GM10266 (cell line): ENCODE measurements around the gene HIBCH.

ENCODE experiments used
- DNase-seq: peaks from one replicate; pipeline ENCODE4 v3.0.0; 2012; ENCODE audit errors: extremely low spot score
- TF ChIP-seq, protein P1 (sequence below): IDR thresholded peaks from 2 replicates; pipeline ENCODE4 v1.5.1; 2012; ENCODE audit warnings: mild to moderate bottlenecking, low read depth; ENCODE audit not compliant: control insufficient read depth, insufficient read depth; ENCODE audit errors: missing control alignments

Gene HIBCH

DNA sequence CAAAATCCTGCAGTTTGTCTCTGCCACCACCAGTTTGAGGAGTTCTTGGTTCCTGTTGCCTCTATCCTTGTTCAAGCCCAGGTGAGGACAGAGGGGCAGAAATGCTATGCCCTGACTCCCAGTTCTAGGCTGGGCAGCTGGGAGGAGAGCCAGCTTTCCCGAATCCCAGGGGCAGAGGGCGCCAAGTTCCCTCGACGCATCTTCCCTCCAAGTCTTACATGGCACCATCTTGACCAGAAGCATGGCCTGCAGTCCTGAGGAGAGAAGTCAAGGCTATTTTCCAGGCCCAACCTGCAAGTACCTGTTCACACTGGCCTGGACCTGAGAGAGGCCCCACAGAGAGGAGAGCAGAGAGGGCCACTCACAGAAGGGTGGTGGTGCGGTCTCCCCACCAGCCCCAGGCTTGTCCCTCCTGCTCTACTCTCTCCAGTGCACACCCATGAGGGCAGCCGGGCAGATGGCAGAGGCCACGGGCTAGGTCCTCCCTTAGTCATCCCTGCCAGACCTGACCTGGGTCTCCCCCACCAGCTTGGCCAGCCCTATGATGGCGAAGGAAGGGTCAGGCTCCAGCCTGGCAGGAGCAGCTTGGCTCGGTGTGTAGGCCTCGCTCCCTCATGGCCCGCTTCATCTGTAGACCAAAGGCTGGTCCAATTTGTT is 141.4 kb downstream of the HIBCH start:
- TF ChIP-seq, protein P1, sequence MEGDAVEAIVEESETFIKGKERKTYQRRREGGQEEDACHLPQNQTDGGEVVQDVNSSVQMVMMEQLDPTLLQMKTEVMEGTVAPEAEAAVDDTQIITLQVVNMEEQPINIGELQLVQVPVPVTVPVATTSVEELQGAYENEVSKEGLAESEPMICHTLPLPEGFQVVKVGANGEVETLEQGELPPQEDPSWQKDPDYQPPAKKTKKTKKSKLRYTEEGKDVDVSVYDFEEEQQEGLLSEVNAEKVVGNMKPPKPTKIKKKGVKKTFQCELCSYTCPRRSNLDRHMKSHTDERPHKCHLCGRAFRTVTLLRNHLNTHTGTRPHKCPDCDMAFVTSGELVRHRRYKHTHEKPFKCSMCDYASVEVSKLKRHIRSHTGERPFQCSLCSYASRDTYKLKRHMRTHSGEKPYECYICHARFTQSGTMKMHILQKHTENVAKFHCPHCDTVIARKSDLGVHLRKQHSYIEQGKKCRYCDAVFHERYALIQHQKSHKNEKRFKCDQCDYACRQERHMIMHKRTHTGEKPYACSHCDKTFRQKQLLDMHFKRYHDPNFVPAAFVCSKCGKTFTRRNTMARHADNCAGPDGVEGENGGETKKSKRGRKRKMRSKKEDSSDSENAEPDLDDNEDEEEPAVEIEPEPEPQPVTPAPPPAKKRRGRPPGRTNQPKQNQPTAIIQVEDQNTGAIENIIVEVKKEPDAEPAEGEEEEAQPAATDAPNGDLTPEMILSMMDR = no peak
- DNase-seq = no peak

- TF ChIP-seq, protein P1 = no peak
- no peak for DNase-seq
Observed at GRCh38 chr2:190177249-190178040, 142.2 kb downstream of the HIBCH start.

GRCh38 chr2:190173392-190173791 is 146.2 kb downstream of the HIBCH start:
- TF ChIP-seq, protein P1 = no peak
- DNase-seq = no peak

DNA sequence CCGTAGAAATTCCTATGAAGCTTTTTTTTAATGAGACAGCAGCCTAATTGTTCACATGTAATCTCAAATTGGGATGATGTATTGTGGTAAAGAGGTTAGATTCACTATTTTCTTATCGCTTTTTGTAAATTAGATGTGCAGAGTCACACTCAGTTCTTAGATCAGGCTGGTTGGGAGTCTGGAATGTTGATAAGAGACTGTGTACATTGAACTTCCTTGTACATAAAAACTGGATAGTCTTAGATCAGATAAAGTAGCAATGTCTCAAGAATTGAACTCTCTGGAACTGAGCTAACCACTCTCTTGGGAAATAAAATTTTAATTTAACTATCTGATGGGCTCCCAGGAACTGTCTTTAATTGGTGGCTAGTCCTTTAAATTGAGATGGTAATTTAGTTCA is 149.0 kb downstream of the HIBCH start:
- TF ChIP-seq, protein P1 = no peak
- DNase-seq = no peak

DNA sequence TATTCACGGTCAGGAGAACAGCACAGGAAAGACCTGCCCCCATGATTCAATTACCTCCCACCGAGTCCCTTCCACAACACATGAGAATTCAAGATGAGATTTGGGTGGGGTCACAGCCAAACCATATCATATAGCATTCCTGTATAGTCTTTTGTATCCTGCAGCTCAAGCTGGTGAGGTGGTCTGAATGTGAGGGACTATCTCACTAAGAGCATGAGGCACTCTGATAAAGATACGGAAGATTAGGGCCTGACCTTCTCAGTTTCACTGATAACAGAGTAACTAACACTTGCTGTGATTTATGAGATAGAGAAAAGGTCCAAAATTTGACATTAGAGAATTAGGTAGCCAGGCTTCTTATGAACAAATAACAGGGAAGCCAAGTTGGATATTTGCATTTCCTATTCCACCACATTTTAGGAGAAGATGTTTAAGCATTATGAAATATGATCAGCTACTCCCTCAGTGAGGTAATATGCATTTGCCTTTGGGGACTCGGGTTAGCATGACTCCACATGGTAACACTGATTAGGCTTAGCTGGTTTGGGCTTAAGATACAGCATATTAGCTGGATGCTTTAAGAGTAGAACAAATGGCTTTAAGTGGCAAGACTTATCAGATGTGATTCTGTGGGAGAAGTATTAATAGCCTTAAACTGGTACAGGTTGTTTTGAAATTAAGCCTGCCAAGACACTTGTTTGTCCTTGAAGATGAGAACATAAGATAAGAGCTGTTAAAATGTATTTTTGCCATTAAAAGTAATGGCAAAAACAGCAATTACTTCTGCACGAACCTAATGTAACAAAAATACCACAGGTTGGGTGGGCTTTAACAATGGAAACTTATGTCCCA is 150.2 kb downstream of the HIBCH start:
- no peak for DNase-seq
- TF ChIP-seq, protein P1 = no peak

GRCh38 chr2:190167702-190168101 is 151.9 kb downstream of the HIBCH start:
- no peak for DNase-seq

More at GRCh38 chr2:190167702-190168101, 151.9 kb downstream of the HIBCH start:
- TF ChIP-seq, protein P1 = no peak
